Activated CD4-positive, CD25-positive, alpha-beta regulatory T cell treated with anti-CD3 and anti-CD28 coated beads, Interleukin-2, amount 50 U/mL, for 24 hours (primary cell): ENCODE data around the gene RORB.

Experiments used
- ATAC-seq, 2 donors: fragments of 150-1000 bp; cut with Tn5 transposase; one replicate each; pipeline ENCODE4 v1.10.0; 2021; ENCODE audit warnings: mild to moderate bottlenecking in 1 of 2, moderate library complexity in 1 of 2

RORB gene

GRCh38 chr9:74496819-74497747, at the start of gene RORB:
Gene RORB (plus strand): TSS chr9:74497335. CDS start chr9:74497977, 642 bp downstream.
- ATAC-seq = peak; percentile 53 to 62

GRCh38 chr9:74447451-74448193, 49.5 kb upstream of the RORB start:
- ATAC-seq = no peak

DNA sequence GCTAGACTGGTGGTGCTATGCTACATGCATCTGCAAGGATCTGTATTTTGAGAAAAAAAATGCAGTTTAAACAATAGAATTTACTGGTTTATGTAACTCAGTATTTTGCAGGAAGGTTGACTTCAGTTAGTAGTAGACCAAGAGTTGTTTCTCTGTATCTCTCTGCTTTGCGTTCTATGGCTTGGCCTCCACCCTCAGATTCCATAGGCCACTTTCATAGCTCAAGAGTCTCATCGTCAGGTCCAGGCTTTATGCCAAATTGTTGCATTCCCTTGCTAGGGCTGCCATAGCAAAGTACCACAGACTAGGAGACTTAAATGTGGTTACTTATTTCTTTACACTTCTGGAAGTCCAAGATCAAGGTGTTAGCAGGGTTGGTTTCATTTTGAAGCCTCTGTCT, 48.1 kb upstream of the RORB start:
- no peak for ATAC-seq

DNA sequence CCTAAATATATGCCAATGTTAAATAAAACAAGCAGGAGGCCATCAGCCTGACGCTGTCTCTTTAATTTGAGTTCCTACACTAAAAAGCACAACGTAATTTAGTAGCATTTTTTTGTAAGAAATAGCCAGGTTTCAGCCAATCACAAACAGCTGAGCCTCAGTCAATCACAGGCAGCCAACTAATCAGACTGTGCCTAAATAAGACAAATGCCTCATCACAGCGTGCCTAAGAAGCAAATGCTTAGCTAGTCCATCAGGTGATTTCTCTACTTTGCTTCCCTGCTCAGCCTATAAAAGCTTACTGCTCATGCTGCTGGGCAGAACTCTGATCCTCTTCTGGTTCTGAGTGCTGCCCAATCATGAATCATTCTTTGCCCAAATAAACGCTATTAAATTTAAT, 38.3 kb upstream of the RORB start:
- no peak for ATAC-seq

- no peak for ATAC-seq
These were observed 33.3 kb upstream of the RORB start for GRCh38 chr9:74463825-74464224.

- ATAC-seq = no peak
These were observed 18.5 kb upstream of the RORB start for GRCh38 chr9:74478606-74479005.

- no peak for ATAC-seq
These were observed 17.4 kb upstream of the RORB start for GRCh38 chr9:74479711-74480110.

- ATAC-seq = no peak
These were observed 9.7 kb upstream of the RORB start for GRCh38 chr9:74487395-74487794.

DNA sequence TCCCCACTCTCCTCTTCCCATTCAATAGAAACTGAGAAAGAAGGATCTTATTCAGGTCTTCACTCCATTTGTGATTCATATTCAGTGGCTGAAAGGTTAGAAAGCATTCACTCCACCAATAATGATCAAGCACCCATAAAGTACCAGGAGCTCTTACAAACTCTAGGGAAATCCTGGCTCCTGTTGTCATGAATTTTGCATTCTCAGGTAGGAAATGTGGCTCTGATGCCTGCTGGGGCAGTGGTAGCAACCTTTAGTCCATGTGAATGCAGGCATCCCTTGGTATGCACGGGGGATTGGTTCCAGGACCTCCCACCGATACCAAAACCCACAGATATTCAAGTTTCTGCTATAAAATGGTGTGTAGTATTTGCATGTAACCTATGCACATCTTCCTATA, 3.6 kb upstream of the RORB start:
- ATAC-seq = no peak

GRCh38 chr9:74494490-74494889, 2.6 kb upstream of the RORB start:
- no peak for ATAC-seq

GRCh38 chr9:74496406-74496805, 729 bp upstream of the RORB start:
- ATAC-seq = no peak

GRCh38 chr9:74497748-74498620, 849 bp downstream of the RORB start:
- no peak for ATAC-seq

DNA sequence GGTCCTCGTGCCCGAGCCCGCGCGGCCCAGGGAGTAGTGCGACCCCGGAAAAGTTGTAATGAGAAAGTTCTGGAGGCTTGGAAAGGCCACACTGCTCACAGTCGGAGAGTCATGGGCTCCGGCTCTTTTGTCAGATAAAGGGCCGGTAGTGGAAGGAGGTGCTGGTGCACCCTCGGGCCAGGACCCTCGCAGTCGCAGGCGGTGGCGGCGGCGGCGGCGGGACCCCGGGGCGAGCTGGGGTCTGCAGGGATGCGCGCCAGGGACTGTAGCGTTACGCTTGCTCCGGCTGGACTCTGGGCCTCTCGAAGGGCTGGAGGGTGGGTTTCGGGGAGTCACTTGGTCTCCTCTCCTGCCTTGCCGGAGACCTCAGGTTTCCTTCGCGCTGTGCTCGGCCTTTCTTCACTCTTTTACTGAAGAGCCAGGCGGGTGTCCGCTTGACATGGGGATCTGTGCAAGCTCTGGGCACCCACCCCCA, 1.5 kb downstream of the RORB start:
- no peak for ATAC-seq

GRCh38 chr9:74499111-74499601, 2.0 kb downstream of the RORB start:
- no peak for ATAC-seq

DNA sequence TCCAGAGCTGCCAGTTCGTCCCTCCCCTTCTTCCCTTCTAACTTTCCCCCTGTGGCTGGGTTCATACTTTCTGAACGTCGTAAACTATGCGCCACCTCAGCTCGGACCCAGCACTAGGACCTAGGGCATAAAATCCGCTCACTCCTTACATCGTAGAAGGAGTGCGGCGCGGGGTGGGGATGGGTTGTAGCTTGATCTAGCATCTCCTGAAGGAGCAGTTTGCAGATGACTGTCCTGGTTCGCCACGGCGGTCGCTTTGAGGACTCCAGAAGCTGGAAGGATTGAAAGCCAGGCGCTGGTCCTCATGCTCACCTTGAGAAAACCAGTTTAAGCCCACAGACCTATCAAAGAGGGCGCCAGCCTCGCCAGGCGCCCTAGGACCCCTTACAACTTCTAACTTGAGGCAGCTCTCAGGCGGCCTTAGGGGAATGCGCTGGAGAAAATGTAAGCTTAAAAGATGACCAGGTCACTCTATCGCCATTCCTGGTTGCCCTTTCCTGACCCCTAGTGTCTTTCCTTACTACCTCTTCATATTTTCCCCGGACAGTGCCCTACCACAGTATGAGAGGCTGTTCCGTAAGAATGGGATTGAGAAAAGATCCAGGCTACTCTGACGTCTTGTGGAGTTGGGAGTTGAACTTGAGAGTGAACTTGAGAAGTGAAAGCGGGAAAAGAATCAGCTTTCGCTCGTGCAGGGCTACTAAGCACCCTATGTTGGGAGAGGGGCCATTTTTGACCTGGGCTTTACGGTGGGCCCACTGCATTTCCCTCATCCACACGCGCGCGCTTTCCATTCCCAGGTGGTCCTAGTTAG, 2.8 kb downstream of the RORB start:
- no peak for ATAC-seq

GRCh38 chr9:74500584-74500924, 3.4 kb downstream of the RORB start:
- no peak for ATAC-seq

DNA sequence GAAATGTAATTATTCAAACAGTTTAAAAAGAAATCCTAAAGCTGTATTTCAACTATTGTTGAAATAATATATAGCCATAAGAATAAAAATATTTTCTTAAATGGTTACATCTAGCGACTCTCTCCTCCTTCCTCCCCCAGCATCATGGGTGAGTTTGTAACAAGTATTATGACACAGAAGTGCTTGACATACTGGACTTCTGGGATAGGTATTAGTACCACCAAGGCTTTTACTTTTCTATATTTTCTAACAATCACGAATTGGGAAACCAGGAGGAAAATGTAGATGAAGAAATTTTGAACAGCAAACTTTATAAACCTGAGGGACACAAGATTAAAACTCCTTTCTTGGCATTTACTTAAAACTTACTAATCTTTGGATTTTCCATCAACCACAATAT, 4.4 kb downstream of the RORB start:
- ATAC-seq = no peak

- ATAC-seq = no peak
These were observed 6.1 kb downstream of the RORB start for GRCh38 chr9:74503219-74503618.

- no peak for ATAC-seq
These were observed 6.5 kb downstream of the RORB start for GRCh38 chr9:74503666-74504065.

DNA sequence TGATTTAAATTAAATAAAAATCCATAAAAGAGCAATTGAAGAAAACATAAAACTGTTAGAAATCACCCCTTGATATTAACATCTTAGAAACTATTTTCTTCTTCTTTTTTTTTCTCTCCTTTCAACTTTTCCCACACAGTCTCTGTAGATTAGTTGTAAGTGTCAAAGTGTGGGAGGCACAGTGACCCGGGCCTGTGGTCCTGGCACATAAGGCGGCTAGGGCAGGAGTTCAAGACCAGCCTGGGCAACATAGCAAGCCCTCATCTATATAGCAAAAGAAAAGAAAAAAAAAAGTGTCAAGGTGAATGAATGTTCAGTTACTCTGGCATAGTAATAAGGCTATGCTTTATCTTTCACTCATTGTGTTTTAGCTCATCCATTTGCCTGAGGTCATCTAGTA, 14.2 kb downstream of the RORB start:
- ATAC-seq = no peak

GRCh38 chr9:74512416-74512815, 15.3 kb downstream of the RORB start:
- no peak for ATAC-seq

DNA sequence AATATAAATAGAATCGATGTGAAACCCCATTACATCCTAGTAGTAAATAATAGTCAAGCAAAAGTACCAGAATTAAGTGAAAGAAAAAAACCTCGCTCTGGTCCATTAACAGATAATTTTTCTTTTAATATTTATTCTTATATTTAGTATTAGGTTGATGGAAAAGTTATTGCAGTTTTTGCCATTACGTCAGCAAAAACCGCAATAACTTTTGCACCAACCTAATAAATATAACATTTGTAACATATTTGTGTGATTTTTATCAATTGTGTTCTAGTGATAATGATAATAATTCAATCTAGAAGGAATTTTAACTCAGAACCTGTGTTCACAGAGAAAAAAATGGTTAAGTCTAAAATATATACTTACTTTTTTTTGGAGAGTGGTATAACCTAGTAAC, 16.1 kb downstream of the RORB start:
- no peak for ATAC-seq
